ENCODE data around the gene BCL3.
"Not testable (repeated sequence)": the region's sequence is repeated elsewhere in the genome, so short reads cannot be mapped to it uniquely, and the experiment has no call there.

The BCL3 gene

GRCh38 chr19:44714597-44715169 lies 33.8 kb upstream of the BCL3 start:
- no peak overlapping the region for H3K4me3 Mint-ChIP-seq
- ATAC-seq, result no peak
- H3K27me3 Mint-ChIP-seq, result peaks cover 12% of the 10 kb centered on the region
- H3K9me3 Mint-ChIP-seq, result peaks cover 16 to 18% of the 10 kb centered on the region in 2 donors
- peaks cover 28% of the 10 kb centered on the region for H3K4me1 Mint-ChIP-seq
- no peak overlapping the region for H3K27ac Mint-ChIP-seq
- DNase-seq, result no peak

- Mint-ChIP-seq H3K27me3 (no peaks in the 10 kb centered on the region), H3K4me1 (peaks cover 35% of the 10 kb centered on the region), H3K4me3 (no peak overlapping the region), H3K9me3 (peaks cover 16 to 18% of the 10 kb centered on the region in 2 donors), H3K27ac (no peak overlapping the region)
- ATAC-seq (no peak), DNase-seq (no peak)
Measured at GRCh38 chr19:44717603-44718002, 30.9 kb upstream of the BCL3 start.

GRCh38 chr19:44718441-44719261 lies 29.9 kb upstream of the BCL3 start:
- H3K4me3 Mint-ChIP-seq, result no peak overlapping the region
- H3K27ac Mint-ChIP-seq, result peak overlapping the region in 1 of 2 donors; percentile 35
- no peak for DNase-seq
- H3K9me3 Mint-ChIP-seq, result peaks cover 16 to 18% of the 10 kb centered on the region in 2 donors
- peaks cover 46% of the 10 kb centered on the region for H3K4me1 Mint-ChIP-seq
- no peak for ATAC-seq
- no peaks in the 10 kb centered on the region for H3K27me3 Mint-ChIP-seq

- Mint-ChIP-seq H3K4me3 (no peak overlapping the region), H3K27ac (no peak overlapping the region), H3K9me3 (peaks cover 15 to 16% of the 10 kb centered on the region in 2 donors), H3K27me3 (peaks cover 2% of the 10 kb centered on the region), H3K4me1 (peaks cover 52% of the 10 kb centered on the region)
- DNase-seq, result no peak
- ATAC-seq, result no peak
Measured at GRCh38 chr19:44719262-44719701, 29.2 kb upstream of the BCL3 start.

DNA sequence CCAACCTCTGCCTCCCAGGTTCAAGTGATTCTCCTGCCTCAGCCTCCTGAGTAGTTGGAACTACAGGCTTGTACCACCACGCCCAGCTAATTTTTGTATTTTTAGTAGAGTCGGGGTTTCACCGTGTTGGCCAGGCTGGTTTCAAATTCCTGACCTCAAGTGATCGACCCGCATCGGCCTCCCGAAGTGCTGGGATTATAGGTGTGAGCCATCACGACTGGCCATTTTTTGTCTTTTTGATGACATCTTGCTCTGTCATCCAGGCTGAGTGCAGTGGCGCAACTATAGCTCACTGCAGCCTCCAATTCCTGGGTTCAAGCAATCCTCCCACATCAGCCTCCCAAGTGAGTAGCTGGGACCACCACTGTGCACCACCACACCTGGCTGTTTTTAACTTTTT lies 28.1 kb upstream of the BCL3 start:
- ATAC-seq, H3K4me3 Mint-ChIP-seq, H3K27ac Mint-ChIP-seq, DNase-seq, H3K27me3 Mint-ChIP-seq, H3K9me3 Mint-ChIP-seq: not testable (repeated sequence)
- peaks cover 62% of the 10 kb centered on the region for H3K4me1 Mint-ChIP-seq

- Mint-ChIP-seq H3K4me3 (peak overlapping the region; percentile 9 to 26), H3K27ac (no peak overlapping the region), H3K4me1 (peaks cover 66% of the 10 kb centered on the region), H3K9me3 (peaks cover 0 to under 1% of the 10 kb centered on the region in 2 donors), H3K27me3 (peaks cover 6% of the 10 kb centered on the region)
- ATAC-seq (no peak), DNase-seq (no peak)
Measured at GRCh38 chr19:44720945-44721344, 27.6 kb upstream of the BCL3 start.

- not testable (repeated sequence) for H3K9me3 Mint-ChIP-seq, DNase-seq, ATAC-seq, H3K27me3 Mint-ChIP-seq
- peak overlapping the region; percentile 5 to 19 for H3K27ac Mint-ChIP-seq
- H3K4me3 Mint-ChIP-seq, result peak overlapping the region in 1 of 2 donors; percentile 67
- peaks cover 67% of the 10 kb centered on the region for H3K4me1 Mint-ChIP-seq
Measured at GRCh38 chr19:44721369-44721768, 27.1 kb upstream of the BCL3 start.

GRCh38 chr19:44722131-44723121 lies 26.1 kb upstream of the BCL3 start:
- ATAC-seq (peak; percentile 57), DNase-seq (peak in 1 of 2 donors; percentile 56)

DNA sequence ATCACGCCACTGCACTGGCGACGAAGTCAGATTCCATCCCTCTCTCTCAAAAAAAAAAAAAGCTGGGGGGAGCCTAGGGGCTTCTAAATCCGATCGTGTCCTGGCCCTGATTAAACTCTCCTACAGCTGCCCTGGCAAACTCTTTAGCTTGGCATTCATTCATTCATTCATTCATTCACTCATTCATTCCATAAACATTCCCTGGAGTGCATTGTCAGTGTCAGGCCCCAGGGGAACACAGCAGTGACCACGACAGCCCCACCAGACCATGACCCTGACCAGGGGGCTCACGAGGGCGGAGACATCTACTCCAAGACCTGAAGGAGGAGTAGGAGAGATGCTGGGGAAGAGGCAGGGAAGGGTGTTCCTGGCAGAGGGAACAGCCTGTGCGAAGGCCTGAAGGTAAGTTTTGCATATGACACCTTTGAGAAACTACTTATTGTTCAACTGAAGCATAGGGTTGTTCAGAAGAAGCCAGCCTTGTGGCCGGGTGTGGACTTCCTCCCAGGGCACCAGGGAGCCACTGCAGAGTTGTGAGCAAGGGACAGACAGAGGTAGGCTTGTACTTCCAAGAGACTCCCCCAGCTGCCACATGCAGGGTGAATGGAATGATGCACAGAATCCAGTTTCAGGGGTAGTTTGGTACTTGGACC lies 25.1 kb upstream of the BCL3 start:
- ATAC-seq (peak; percentile 87), DNase-seq (no peak)
- H3K9me3 Mint-ChIP-seq, result no peaks in the 10 kb centered on the region
- H3K4me1 Mint-ChIP-seq, result peaks cover 71% of the 10 kb centered on the region
- H3K4me3 Mint-ChIP-seq, result peak overlapping the region in 1 of 2 donors; percentile 18
- peaks cover 6% of the 10 kb centered on the region for H3K27me3 Mint-ChIP-seq
- no peak overlapping the region for H3K27ac Mint-ChIP-seq

More at GRCh38 chr19:44722131-44723121, 26.1 kb upstream of the BCL3 start:
- peaks cover 6% of the 10 kb centered on the region for H3K27me3 Mint-ChIP-seq
- peaks cover 67% of the 10 kb centered on the region for H3K4me1 Mint-ChIP-seq
- no peaks in the 10 kb centered on the region for H3K9me3 Mint-ChIP-seq
- H3K27ac Mint-ChIP-seq, result peak overlapping the region; percentile 75 to 77
- peak overlapping the region; percentile 67 to 70 for H3K4me3 Mint-ChIP-seq

- no peaks in the 10 kb centered on the region for H3K9me3 Mint-ChIP-seq
Measured at GRCh38 chr19:44723952-44724319, 24.6 kb upstream of the BCL3 start.

DNA sequence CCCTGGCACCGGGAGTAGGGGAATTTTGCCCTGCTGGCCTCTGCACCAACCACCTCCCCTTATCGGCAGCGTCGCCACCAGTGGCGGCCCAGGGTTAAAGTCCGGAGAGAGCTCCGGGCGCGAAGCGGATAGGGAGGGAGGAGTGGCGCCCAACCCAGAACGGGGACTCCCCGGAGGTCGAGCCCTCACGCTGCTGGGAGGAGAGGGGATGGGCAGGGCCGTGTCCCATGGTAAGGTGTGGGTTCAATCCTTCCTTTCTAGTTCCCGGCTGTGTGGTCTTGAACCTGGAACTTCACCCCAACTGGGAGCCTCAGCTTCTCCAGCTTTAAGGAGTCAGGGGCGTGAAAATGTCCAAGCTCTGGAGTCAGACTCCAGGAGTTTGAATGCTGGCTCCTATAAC lies 23.3 kb upstream of the BCL3 start:
- no peak overlapping the region for H3K27ac Mint-ChIP-seq
- no peaks in the 10 kb centered on the region for H3K9me3 Mint-ChIP-seq
- peak overlapping the region; percentile 5 to 24 for H3K4me3 Mint-ChIP-seq
- ATAC-seq (no peak), DNase-seq (no peak)
- H3K4me1 Mint-ChIP-seq, result peaks cover 64% of the 10 kb centered on the region
- H3K27me3 Mint-ChIP-seq, result peaks cover 6% of the 10 kb centered on the region

More at GRCh38 chr19:44723952-44724319, 24.6 kb upstream of the BCL3 start:
- ATAC-seq (peak; percentile 86), DNase-seq (peak; percentile 84 to 85)
- Mint-ChIP-seq H3K27ac (no peak overlapping the region), H3K4me3 (peak overlapping the region in 1 of 2 donors; percentile 18), H3K27me3 (peaks cover 6% of the 10 kb centered on the region), H3K4me1 (peaks cover 66% of the 10 kb centered on the region)

DNA sequence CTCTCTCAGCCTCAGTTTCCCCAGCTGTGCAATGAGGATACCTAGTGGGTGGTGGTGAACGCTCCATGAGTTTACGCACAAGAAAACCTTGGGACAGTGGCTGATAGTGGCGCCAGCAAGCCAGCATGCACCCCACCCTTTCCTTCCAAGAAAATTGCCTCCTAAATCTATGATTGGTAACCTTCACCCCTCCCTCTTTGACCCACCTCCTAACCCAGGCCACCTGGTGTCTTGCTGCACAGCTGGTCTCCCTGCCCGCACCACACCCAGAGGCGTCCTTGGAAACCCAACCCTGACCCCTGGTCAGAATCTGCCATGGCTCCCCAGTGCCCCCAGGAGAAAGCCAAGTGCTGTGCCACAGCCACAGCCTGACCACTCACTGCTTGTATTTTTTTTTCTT lies 22.8 kb upstream of the BCL3 start:
- Mint-ChIP-seq H3K4me1 (peaks cover 61% of the 10 kb centered on the region), H3K27me3 (peaks cover 6% of the 10 kb centered on the region), H3K27ac (no peak overlapping the region), H3K9me3 (no peaks in the 10 kb centered on the region), H3K4me3 (no peak overlapping the region)
- ATAC-seq (no peak), DNase-seq (no peak)

DNA sequence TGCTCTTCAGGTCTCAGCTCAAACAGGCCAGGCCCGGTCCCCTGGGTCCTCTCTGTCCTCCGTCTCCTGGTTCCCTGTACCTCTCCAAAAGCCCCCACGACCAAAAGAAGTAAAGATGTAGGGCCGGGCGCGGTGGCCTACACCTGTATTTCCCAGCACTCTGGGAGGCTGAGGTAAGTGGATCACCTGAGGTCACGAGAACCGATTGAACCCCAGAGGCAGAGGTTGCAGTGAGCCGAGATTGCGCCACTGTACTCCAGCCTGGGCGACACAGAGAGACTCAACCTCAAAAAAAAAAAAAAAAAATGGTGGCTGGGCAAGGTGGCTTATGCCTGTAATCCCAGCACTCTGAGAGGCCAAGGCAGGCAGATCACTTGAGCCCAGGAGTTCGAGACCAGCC lies 22.0 kb upstream of the BCL3 start:
- Mint-ChIP-seq H3K27ac (peak overlapping the region in 1 of 2 donors; percentile 78), H3K4me3 (peak overlapping the region in 1 of 2 donors; percentile 17), H3K9me3 (no peaks in the 10 kb centered on the region), H3K4me1 (peaks cover 53% of the 10 kb centered on the region), H3K27me3 (peaks cover 6% of the 10 kb centered on the region)
- ATAC-seq (no peak), DNase-seq (no peak)

DNA sequence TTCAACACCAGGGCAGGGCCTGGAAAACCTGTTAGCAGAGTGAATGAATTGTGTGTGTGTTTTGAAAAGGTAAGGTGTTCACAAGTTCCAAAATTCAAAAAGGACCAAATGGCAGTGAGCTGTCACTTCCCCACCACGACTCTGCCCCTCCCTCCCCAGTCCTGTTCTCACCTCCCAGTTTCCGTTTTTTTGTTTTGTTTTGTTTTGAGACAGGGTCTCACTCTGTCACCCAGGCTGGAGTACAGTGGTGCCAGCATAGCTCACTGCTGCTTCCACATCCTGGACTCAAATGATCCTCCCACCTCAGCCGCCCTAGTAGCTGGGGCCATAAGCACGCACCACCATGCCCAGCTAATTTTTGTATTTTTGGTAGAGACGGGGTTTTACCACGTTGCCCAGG lies 20.3 kb upstream of the BCL3 start:
- DNase-seq, result no peak
- ATAC-seq, result no peak
- Mint-ChIP-seq H3K9me3 (no peaks in the 10 kb centered on the region), H3K4me1 (peaks cover 36% of the 10 kb centered on the region), H3K4me3 (peak overlapping the region in 1 of 2 donors; percentile 0), H3K27ac (no peak overlapping the region), H3K27me3 (peaks cover 6% of the 10 kb centered on the region)

- no peak for ATAC-seq
- peaks cover 22% of the 10 kb centered on the region for H3K4me1 Mint-ChIP-seq
- no peak for DNase-seq
- no peak overlapping the region for H3K4me3 Mint-ChIP-seq
- H3K9me3 Mint-ChIP-seq, result no peaks in the 10 kb centered on the region
- H3K27me3 Mint-ChIP-seq, result peaks cover 1% of the 10 kb centered on the region
- no peak overlapping the region for H3K27ac Mint-ChIP-seq
Measured at GRCh38 chr19:44729516-44730033, 18.9 kb upstream of the BCL3 start.
